ENCODE results near the gene CDCA7. TPM values are rescaled to one million over a fixed set of nuclear protein-coding genes. Genes with fewer than 3 reads are reported as not detected.

Gene CDCA7
- total and polyA plus RNA-seq, 2 donors (not counting 3 experiments of a cell fraction or from before 2014, with no cell fraction given): 14.9 to 29.7 TPM

DNA sequence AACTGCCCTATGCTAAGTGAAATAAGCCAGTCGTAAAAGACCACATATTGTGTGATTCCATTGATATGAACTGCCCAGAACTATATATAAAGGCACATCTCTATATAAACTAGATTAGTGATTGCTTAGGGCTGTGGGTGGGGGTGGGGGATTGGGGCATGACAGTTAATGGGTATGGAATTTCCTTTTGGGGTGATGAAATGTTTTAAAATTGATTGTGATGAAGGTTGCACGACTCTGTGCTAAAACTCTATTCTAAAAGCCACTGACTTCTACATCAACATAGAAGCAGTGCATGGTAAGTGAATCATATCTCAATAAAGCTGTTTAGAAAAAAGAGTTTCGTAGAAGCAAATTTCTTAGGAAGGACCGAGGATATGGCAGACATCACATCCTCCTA lies 53.0 kb downstream of the CDCA7 start:
- no TSS peak for BruUV-seq (replicated peaks)

More for the DNA sequence above, 53.0 kb downstream of the CDCA7 start:
- Histone ChIP-seq H3K9ac (replicated peaks; ENCODE audit: extremely low read depth, insufficient read depth, low read length) (no peak overlapping the region), H3K27ac (ENCODE audit: insufficient read depth, low read depth, low read length) (no peak overlapping the region), H3K4me2 (ENCODE audit: insufficient read depth, low read length) (no peak overlapping the region), H3K79me2 (ENCODE audit: control insufficient read depth, insufficient read depth, low read length) (no peaks in the 10 kb centered on the region), H3K9me3 (replicated peaks; ENCODE audit: control insufficient read depth, insufficient read depth, low read length) (no peaks in the 10 kb centered on the region), H3K27me3 (ENCODE audit: control insufficient read depth in 2 of 2, insufficient read depth in 2 of 2, low read length in 2 of 2) (peaks cover 30 to 38% of the 10 kb centered on the region in 2 experiments), H3K4me3 (replicated peaks in 1 of 3; ENCODE audit: insufficient read depth in 1 of 3, low read depth in 1 of 3, low read length in 3 of 3) (no peak overlapping the region), H3K36me3 (ENCODE audit: control insufficient read depth in 2 of 2, extremely low read depth in 1 of 2, insufficient read depth in 2 of 2, low read length in 2 of 2) (no peaks in the 10 kb centered on the region), H4K20me1 (replicated peaks; ENCODE audit: control insufficient read depth, extremely low read depth, insufficient read depth, low read length) (no peaks in the 10 kb centered on the region), H3K4me1 (ENCODE audit: control insufficient read depth, extremely low read depth, insufficient read depth, low read length) (no peaks in the 10 kb centered on the region), H3K9me1 (replicated peaks; ENCODE audit: control insufficient read depth, extremely low read depth, insufficient read depth, low read length) (no peaks in the 10 kb centered on the region), H2AFZ (ENCODE audit: low read depth, low read length) (no peak overlapping the region)
- dilution Hi-C loops (cut with MboI; ENCODE audit: extremely low pct_ligation_motif_present, low sequenced_read_pairs): no loop called here
- no peak for FAIRE-seq
- POLR2A ChIA-PET: no interaction called here
- no peak for TF ChIP-seq FOS (IDR thresholded peaks at IDR 0.05; ENCODE audit: borderline replicate concordance, insufficient read depth, low read length)
- TF ChIP-seq JUN (IDR thresholded peaks at IDR 0.05; ENCODE audit: borderline replicate concordance, insufficient read depth, insufficient read length, low read depth): no peak
- no peak for TF ChIP-seq POLR2A (IDR thresholded peaks at IDR 0.05; ENCODE audit: low read depth, low read length)
- no peak for TF ChIP-seq MYC (IDR thresholded peaks at IDR 0.05; ENCODE audit: low read depth, low read length)
- TF ChIP-seq EZH2 (IDR thresholded peaks at IDR 0.05; ENCODE audit: borderline replicate concordance, low read depth, low read length, severe bottlenecking): no peak
- TF ChIP-seq MAX (IDR thresholded peaks at IDR 0.05; ENCODE audit: insufficient read depth, insufficient read length): no peak
- TF ChIP-seq, protein P1, sequence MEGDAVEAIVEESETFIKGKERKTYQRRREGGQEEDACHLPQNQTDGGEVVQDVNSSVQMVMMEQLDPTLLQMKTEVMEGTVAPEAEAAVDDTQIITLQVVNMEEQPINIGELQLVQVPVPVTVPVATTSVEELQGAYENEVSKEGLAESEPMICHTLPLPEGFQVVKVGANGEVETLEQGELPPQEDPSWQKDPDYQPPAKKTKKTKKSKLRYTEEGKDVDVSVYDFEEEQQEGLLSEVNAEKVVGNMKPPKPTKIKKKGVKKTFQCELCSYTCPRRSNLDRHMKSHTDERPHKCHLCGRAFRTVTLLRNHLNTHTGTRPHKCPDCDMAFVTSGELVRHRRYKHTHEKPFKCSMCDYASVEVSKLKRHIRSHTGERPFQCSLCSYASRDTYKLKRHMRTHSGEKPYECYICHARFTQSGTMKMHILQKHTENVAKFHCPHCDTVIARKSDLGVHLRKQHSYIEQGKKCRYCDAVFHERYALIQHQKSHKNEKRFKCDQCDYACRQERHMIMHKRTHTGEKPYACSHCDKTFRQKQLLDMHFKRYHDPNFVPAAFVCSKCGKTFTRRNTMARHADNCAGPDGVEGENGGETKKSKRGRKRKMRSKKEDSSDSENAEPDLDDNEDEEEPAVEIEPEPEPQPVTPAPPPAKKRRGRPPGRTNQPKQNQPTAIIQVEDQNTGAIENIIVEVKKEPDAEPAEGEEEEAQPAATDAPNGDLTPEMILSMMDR (IDR thresholded peaks at IDR 0.05; ENCODE audit: extremely low read depth in 1 of 2, insufficient read depth in 1 of 2, low read depth in 1 of 2, low read length in 2 of 2): no peak
- no peak for TF ChIP-seq GATA2 (IDR thresholded peaks at IDR 0.05; ENCODE audit: insufficient read depth, insufficient read length, low read depth, low read length)
- no peak for TF ChIP-seq POLR2AphosphoS5 (IDR thresholded peaks at IDR 0.05; ENCODE audit: insufficient read depth, low read depth, low read length)
- intact Hi-C loops (cut with micrococcal nuclease): loop anchor here (10.0 kb wide), 2 partner anchors 337 to 1057 kb away; no protein-coding TSS in a partner anchor
- CTCF ChIA-PET: no interaction called here
- DNase-seq (ENCODE audit: low read depth, low spot score): no peak

Measured in endothelial cell of umbilical vein (primary cell).